ENCODE results near the gene PTTG1IP.
"Not testable (repeated sequence)": the region's sequence is repeated elsewhere in the genome, so short reads cannot be mapped to it uniquely, and the experiment has no call there.

Gene PTTG1IP

GRCh38 chr21:44886113-44887075 lies 12.9 kb upstream of the PTTG1IP start:
- DNase-seq (ENCODE audit: low read depth, low spot score): no peak
- no peak overlapping the region for H3K4me3 ChIP-seq (ENCODE audit: low read depth, low read length)
- no peak for TF ChIP-seq CTCF (IDR thresholded peaks at IDR 0.05; ENCODE audit: low read depth, low read length)
- in situ Hi-C loops (cut with HindIII; ENCODE audit: low sequenced_read_pairs): no loop called here

GRCh38 chr21:44885615-44886014 lies 12.1 kb upstream of the PTTG1IP start:
- H3K4me3 ChIP-seq (ENCODE audit: low read depth, low read length): no peak overlapping the region
- DNase-seq (ENCODE audit: low read depth, low spot score): no peak
- in situ Hi-C loops (cut with HindIII; ENCODE audit: low sequenced_read_pairs): no loop called here
- TF ChIP-seq CTCF (IDR thresholded peaks at IDR 0.05; ENCODE audit: low read depth, low read length): no peak

- TF ChIP-seq CTCF (IDR thresholded peaks at IDR 0.05; ENCODE audit: low read depth, low read length): no peak
These were observed 10.6 kb upstream of the PTTG1IP start for GRCh38 chr21:44884097-44884496.

GRCh38 chr21:44883250-44883649 lies 9.8 kb upstream of the PTTG1IP start:
- H3K4me3 ChIP-seq (ENCODE audit: low read depth, low read length): no peak overlapping the region
- no peak for TF ChIP-seq CTCF (IDR thresholded peaks at IDR 0.05; ENCODE audit: low read depth, low read length)
- no peak for DNase-seq (ENCODE audit: low read depth, low spot score)
- in situ Hi-C loops (cut with HindIII; ENCODE audit: low sequenced_read_pairs): no loop called here

More at GRCh38 chr21:44884097-44884496, 10.6 kb upstream of the PTTG1IP start:
- no peak overlapping the region for H3K4me3 ChIP-seq (ENCODE audit: low read depth, low read length)
- in situ Hi-C loops (cut with HindIII; ENCODE audit: low sequenced_read_pairs): no loop called here
- DNase-seq (ENCODE audit: low read depth, low spot score): no peak

- in situ Hi-C loops (cut with HindIII; ENCODE audit: low sequenced_read_pairs): no loop called here
- DNase-seq (ENCODE audit: low read depth, low spot score): peak; percentile 73
- no peak for TF ChIP-seq CTCF (IDR thresholded peaks at IDR 0.05; ENCODE audit: low read depth, low read length)
- H3K4me3 ChIP-seq (ENCODE audit: low read depth, low read length): no peak overlapping the region
These were observed 7.8 kb upstream of the PTTG1IP start for GRCh38 chr21:44881198-44881872.

GRCh38 chr21:44880405-44881197 lies 7.1 kb upstream of the PTTG1IP start:
- no peak overlapping the region for H3K4me3 ChIP-seq (ENCODE audit: low read depth, low read length)
- peak; percentile 58 for DNase-seq (ENCODE audit: low read depth, low spot score)
- in situ Hi-C loops (cut with HindIII; ENCODE audit: low sequenced_read_pairs): no loop called here
- TF ChIP-seq CTCF (IDR thresholded peaks at IDR 0.05; ENCODE audit: low read depth, low read length): no peak

- H3K4me3 ChIP-seq (ENCODE audit: low read depth, low read length); in situ Hi-C loops (cut with HindIII; ENCODE audit: low sequenced_read_pairs); DNase-seq (ENCODE audit: low read depth, low spot score): not testable (repeated sequence)
These were observed 5.7 kb upstream of the PTTG1IP start for GRCh38 chr21:44879238-44879637.

All from astrocyte of the spinal cord (primary cell).